ENCODE results near the gene TRMT10C.

The TRMT10C gene

GRCh38 chr3:101573449-101574387 is 12.1 kb downstream of the TRMT10C start, which contains the start of gene PCNP:
TSS of gene PCNP (plus strand) at chr3:101574180. CDS start at chr3:101574216, 36 bp downstream.
- peak; percentile 95 for DNase-seq (ENCODE audit: low read depth)
- TF ChIP-seq CTCF (conservative IDR thresholded peaks at IDR 0.05; ENCODE audit: low read depth, low read length): peak; percentile 86
- H3K4me3 ChIP-seq (ENCODE audit: low read length): peak within 1 kb of the TSS; percentile 94

DNA sequence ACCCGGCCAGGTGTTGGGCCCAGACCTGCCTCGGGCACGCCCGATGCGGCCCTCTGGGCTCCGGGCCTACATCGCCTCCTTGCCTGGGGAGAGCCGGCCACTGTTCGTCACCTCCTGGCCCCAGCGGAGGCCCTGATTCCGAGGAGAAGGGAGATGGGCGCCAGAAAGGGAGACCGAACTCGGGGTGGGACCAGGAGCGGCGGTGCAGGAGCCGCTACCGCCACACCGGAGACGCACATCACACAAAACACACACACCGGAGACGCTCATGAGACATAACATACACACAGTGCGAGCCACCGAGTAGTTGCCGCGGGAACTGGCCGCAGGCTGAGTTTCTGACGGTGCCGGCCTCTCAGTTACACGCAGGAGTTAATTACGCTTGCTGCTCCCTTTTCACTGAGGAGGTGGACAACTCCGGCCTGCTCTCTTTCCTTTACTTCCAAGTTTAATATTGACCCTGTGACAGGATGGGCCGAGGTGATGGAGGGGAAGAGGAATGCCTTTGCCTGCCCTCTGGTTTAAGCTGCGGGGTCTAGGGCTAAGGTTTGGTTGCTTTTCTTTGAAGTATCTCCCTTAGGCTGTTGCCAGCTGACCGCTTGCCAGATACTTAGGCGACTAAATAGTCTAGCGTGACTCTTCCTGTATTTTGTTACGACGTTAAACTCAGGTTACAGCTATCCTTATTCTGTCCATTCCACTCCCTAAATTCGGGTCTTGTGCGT is 12.9 kb downstream of the TRMT10C start:
- peak overlapping the region; percentile 94 for H3K4me3 ChIP-seq (ENCODE audit: low read length)
- TF ChIP-seq CTCF (conservative IDR thresholded peaks at IDR 0.05; ENCODE audit: low read depth, low read length): no peak
- peak; percentile 10 for DNase-seq (ENCODE audit: low read depth)

- no peak overlapping the region for H3K4me3 ChIP-seq (ENCODE audit: low read length)
- no peak for DNase-seq (ENCODE audit: low read depth)
- TF ChIP-seq CTCF (conservative IDR thresholded peaks at IDR 0.05; ENCODE audit: low read depth, low read length): no peak
Measured at GRCh38 chr3:101577286-101577685, 15.6 kb downstream of the TRMT10C start.

- DNase-seq (ENCODE audit: low read depth): no peak
- no peak for TF ChIP-seq CTCF (conservative IDR thresholded peaks at IDR 0.05; ENCODE audit: low read depth, low read length)
Measured at GRCh38 chr3:101588616-101589015, 26.9 kb downstream of the TRMT10C start.

DNA sequence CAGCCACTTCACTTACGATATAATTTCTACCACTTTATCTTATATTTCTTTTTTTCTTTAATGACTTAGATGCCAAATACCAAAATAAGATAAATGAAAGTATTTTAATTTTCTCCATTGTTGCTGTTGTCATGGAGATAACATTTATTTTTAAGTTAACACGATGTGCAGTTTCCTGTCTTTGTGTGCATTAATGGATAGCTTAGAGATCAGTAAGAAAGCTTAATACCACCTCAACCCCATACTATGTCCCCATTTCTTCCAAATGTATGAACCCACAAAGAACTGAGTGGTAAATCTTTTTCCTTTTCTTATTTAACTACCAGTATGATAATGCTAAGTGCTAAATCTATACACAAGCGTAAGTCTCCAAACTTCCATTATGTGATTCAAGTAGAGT is 29.4 kb downstream of the TRMT10C start:
- H3K4me3 ChIP-seq (ENCODE audit: low read length): no peak overlapping the region
- no peak for DNase-seq (ENCODE audit: low read depth)
- TF ChIP-seq CTCF (conservative IDR thresholded peaks at IDR 0.05; ENCODE audit: low read depth, low read length): no peak

More at GRCh38 chr3:101588616-101589015, 26.9 kb downstream of the TRMT10C start:
- H3K4me3 ChIP-seq (ENCODE audit: low read length): no peak overlapping the region

- H3K4me3 ChIP-seq (ENCODE audit: low read length): no peak overlapping the region
- no peak for TF ChIP-seq CTCF (conservative IDR thresholded peaks at IDR 0.05; ENCODE audit: low read depth, low read length)
- DNase-seq (ENCODE audit: low read depth): no peak
Measured at GRCh38 chr3:101602731-101603130, 41.1 kb downstream of the TRMT10C start.

All from retinal pigment epithelial cell (primary cell).